GM18873 (cell line): ENCODE measurements around the gene SYNE2.

Experiments used
- ATAC-seq: cut with Tn5 transposase; IDR thresholded peaks from one replicate; pipeline ENCODE4 v1.9.1; 2021; ENCODE audit warnings: mild to moderate bottlenecking, moderate library complexity, moderate number of reproducible peaks; ENCODE audit not compliant: unreplicated experiment, low FRiP score

SYNE2 gene

GRCh38 chr14:63902375-63902976 lies 49.7 kb downstream of the SYNE2 start:
- no peak for ATAC-seq

DNA sequence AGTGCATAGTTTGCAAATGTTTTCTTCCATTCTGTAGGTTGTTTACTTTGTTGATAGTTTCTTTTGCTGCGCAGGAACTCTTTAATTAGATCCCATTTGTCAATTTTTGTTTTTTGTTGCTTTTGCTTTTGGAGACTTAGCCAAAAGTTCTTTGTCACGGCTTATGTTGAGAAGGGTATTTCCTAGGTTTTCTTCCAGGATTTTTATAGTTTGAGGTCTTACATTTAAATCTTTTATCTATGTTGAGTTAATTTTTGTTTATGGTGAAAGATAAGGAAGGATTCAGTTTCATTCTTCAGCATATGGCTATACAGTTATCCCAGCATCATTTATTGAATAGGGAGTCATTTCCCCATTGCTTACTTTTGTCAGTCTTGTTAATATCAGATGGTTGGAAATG lies 51.9 kb downstream of the SYNE2 start:
- ATAC-seq: no peak

- ATAC-seq: no peak
Measured at GRCh38 chr14:63905370-63905769, 52.6 kb downstream of the SYNE2 start.

GRCh38 chr14:63908667-63909264 lies 56.0 kb downstream of the SYNE2 start:
- no peak for ATAC-seq

DNA sequence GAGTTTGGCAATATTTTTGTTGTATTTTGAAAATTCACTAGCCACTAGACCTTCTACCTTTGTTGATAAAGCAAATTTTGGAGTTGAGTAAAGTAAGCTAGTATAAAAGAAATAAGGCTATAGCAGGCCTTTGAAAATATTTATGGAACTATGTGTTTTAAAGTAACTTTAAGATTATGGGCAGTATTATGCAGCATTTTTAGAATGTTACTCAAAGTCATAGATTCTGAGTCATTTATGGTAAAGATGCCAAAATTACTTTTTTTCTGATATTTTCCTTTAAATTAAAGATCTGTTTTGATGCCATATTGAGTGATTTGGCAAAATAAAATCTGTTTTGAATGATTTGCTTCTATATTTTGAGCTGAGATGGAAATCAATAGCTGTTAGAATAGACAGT lies 57.2 kb downstream of the SYNE2 start:
- no peak for ATAC-seq

DNA sequence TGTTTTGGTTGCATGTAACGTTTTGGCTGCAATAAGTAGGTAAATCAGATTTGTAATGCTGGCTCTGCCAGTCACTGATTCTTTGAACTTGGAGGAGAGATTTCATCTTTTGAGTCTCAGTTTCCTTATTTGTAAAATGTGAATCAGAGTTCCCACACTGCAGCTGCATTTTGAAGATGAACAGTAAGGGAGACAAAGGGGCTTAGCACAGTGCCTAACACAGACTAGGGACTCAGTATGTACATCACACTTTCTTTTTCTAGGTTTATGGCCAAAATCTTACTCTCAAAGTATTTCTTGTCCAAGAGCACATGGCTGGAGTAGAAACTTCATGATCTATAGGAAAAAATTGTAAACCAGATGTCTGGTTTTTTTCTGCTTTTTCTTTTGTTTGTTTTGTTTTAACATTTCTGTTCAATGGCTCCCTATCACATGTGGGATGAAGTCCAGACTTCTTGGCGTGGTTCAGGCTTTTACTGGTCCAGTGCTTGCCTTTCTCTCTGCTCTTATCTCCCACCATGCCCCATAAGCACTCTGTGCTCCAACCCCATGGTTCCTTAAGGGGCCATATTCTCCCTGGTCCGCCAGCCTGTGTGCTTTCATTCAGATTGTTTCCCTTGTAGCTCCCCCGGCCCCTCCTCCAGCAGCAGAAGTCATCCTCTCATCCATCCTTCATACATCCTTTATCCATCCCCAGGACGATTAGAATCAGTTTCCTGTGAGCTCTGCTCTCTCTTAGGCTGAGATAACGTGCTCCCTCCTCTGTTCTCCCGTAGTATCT lies 58.0 kb downstream of the SYNE2 start:
- no peak for ATAC-seq

DNA sequence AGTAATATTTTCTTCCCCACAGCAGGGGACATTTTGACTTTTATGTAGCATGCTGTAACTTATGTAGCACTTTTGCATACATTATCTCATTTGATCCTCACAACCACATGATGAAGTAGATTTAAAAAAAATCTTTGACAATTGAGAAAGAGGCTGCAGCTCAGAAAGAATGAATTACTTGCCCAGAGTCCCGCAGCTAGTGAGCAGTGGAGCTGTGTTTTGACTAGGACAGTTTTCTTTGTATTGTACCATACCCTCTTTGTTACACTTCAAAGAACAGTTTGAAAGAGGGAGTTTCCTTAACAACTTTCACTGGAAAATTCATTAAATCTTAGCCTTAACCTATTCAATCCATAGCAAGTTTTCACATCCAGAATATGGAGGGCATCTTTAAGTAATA lies 58.6 kb downstream of the SYNE2 start:
- ATAC-seq: no peak

DNA sequence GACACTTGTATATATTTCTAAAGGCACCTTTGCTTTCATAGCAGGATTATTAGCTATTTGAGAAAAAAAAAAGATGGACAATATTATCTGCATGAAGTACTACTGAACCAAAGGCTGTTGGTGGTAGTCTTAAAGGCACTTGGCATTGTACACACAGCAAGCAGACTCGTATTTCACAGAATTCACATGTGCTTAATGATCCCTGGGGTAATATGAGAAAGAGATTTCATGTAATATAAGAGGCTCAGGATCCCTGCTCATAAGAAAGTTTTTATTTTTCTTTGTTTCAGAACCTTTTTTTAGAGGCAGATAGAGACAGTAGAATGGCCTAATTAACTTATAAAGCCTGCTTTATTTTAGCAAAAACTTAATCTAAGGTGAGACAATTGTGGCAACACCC lies 59.5 kb downstream of the SYNE2 start:
- no peak for ATAC-seq

DNA sequence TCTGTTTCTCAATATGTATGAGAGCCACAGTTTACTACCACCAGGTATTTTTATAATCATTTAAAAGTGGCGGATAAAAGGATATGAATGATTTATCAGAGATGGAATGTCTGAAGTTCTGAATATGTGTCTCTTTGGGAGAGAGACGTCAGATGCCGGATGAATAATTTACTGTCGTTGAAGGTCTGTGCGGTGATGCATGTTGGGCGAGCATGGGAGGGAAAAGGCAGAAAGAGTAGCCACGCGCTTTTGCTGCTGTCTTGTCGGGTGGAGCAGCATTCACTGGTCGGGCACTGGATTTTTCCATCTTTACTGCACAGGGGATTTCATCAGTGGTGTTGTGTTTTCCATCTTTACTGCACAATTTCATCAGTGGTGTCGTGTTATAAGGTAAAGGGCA lies 65.6 kb downstream of the SYNE2 start:
- no peak for ATAC-seq

DNA sequence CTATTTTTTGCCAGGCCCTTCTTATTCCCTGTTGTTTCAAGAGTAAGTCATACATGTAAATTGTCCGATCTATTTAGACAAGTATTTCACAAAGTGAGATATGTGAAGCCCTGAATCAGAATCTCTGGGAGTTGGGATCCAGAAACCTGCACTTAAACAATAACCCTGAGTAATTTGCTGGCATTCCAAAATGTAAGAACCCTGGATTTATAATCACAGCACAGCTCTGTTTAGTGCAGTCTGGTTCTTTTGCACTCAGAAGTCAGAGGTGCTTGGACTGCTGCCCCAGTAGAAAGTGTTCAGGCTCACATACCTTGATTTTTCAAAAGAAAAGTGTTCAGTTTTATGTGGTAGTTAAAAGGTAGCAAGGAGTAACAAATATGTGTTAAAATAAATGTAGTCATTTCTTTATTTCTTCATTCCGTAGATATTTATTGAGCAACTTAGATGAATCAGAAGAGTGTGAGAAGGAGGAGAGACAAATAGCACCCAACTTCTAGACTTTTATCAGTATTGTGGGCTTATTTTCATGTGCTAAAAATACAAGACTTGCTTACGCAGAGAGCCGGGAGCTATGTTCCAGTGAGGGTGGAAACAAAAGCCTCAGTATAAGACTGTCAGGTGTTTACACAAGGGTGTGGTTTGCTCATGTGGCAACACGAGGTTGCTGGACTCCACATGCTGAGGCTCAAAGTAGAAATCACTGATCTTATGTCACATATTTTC lies 70.1 kb downstream of the SYNE2 start:
- no peak for ATAC-seq

GRCh38 chr14:63923422-63923752 lies 70.6 kb downstream of the SYNE2 start:
- ATAC-seq: no peak

GRCh38 chr14:63924375-63924774 lies 71.6 kb downstream of the SYNE2 start:
- no peak for ATAC-seq

- no peak for ATAC-seq
Measured at GRCh38 chr14:63926641-63927040, 73.8 kb downstream of the SYNE2 start.

GRCh38 chr14:63928744-63929174 lies 76.0 kb downstream of the SYNE2 start:
- ATAC-seq: no peak

- no peak for ATAC-seq
Measured at GRCh38 chr14:63933110-63933509, 80.3 kb downstream of the SYNE2 start.

DNA sequence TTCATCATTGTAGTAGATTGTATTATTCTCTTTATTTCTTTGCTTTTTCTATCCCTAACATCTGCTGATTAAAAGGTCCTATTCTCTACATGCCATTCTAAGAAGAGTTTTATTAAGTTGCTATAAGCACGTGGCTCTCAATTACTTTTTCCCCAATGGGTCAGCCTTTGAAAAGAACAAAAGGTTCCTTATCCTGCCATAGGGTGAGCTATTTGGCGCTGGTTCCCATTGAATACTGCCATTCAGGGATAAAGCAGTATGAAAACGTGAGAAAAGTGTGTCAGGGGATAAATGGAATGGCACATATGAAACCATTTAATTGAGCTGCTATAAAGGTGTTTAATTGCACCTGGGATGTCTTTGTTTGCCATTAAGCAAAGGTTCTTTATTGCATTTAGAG lies 80.9 kb downstream of the SYNE2 start:
- no peak for ATAC-seq

DNA sequence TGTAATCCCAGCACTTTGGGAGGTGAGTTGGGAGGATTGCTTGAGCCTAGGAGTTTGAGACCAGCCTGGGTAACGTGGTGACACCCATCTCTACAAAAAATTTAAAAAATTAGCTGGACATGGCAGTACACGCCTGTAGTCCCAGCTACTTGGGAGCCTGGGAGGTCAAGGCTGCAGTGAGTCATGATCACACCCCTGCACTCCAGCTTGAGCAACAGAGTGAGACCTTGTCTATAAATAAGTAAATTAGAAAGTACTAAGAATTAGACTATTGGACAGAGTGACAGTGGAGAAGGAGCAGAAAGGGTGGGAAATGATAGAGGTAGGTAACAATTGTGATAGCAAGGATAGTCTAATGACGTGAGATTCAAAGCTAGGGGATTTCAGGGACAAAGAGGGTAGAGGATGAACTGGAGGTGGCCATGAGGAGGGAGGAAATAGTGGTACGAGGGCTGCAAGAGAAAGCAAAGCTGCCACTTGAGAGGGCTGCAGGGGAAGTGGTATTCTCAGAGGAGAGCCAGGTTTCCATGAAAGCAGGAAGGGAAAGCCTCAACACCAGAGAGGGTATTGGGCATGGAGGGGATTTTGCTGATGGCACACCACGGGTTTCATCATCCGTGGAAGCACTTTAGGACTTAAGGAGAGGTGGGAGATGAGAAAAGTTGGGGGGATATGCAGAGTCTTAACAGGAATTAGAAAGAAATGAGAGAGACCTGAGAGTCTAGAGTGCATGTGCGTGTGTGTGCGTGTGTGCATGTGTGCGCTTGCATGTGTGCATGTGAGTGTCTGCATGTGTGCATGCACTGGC lies 85.6 kb downstream of the SYNE2 start:
- no peak for ATAC-seq

- no peak for ATAC-seq
Measured at GRCh38 chr14:63939006-63939270, 86.1 kb downstream of the SYNE2 start.

DNA sequence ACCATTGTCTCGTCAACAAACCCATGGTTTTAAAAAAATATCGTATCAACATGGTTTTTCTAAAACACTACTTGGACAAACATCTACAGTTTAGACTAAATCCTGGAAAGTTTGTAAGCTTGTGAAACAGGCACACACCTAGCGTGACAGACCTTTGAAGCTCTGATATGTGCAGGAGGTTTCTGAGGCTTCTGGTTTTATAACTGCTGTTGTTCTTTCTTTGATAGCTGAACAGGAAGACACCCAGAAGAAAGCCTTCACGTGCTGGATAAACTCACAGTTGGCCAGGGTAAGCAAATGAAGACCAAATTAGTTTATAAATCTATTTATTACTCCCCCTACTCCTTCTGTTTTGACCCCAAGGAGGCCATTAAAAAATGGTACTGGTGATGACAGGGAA lies 87.6 kb downstream of the SYNE2 start:
- no peak for ATAC-seq

DNA sequence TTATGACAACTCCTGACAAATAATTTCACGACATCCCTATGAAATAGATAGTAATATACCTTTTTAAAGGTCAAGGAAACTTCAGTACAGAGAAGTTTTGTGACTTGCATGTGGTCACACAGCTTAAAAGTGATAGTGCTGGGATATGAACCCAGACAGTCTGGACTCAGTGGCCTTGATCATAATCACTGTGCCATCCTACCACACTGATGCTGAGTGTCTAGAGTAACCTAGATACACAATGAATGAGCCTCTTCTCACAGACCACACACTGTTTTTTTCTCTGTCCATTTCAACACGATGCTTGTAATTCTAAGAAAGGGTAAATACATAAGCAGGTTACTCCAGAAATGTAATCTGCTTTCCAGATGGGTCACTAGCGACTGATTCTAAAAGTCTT lies 88.2 kb downstream of the SYNE2 start:
- no peak for ATAC-seq

GRCh38 chr14:63949696-63950095 lies 96.9 kb downstream of the SYNE2 start:
- no peak for ATAC-seq
